ENCODE results near the gene SH3D19. TPM values are rescaled to one million over a fixed set of nuclear protein-coding genes. Genes with fewer than 3 reads are reported as not detected.

The SH3D19 gene
- total and polyA plus RNA-seq, 2 experiments from 2014 or later = 28.2 to 54.7 TPM

DNA sequence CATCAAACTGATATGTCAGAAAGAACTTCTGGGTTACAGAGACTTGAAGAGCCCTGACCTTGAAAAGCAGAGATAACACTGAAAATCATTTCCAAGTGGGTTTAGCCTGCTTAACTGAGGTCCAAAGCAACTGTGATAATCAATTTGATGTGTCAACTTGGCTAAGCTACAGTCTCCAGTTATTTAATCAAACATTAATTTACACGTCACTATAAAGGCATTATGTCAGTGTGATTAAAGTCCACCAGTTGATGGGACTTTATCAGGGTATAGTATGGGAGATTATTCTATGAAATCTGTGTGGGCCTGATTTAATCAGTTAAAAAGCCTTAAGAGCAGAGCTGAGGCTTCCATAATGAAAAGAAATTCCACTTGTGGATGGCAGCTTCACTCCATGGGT is 117.5 kb downstream of the SH3D19 start:
- H3K4me2 ChIP-seq = no peak overlapping the region
- H3K79me2 ChIP-seq = peaks cover 16% of the 10 kb centered on the region
- H3K4me3 ChIP-seq = no peak overlapping the region
- no peak for TF ChIP-seq EZH2phosphoT487 (IDR thresholded peaks at IDR 0.05; ENCODE audit: low read depth, severe bottlenecking, unreplicated experiment)
- 92% methylated on average over 1 of the region's 1 CpG for WGBS (ENCODE audit: low lambda C conversion rate, missing lambda C conversion rate)
- no peaks in the 10 kb centered on the region for H3K36me3 ChIP-seq (replicated peaks; ENCODE audit: insufficient read depth, low read depth)
- no peak for DNase-seq (ENCODE audit: low spot score)
- H3K9me2 ChIP-seq (replicated peaks; ENCODE audit: insufficient read depth) = no peaks in the 10 kb centered on the region
- H3K9me3 ChIP-seq (ENCODE audit: low read depth) = no peaks in the 10 kb centered on the region
- no peaks in the 10 kb centered on the region for H4K20me1 ChIP-seq (ENCODE audit: insufficient read depth, poor library complexity, severe bottlenecking)
- H3K27ac ChIP-seq = no peak overlapping the region
- H3K4me1 ChIP-seq (ENCODE audit: insufficient read depth) = peaks cover 11% of the 10 kb centered on the region
- H3K27me3 ChIP-seq = no peaks in the 10 kb centered on the region
- H2AFZ ChIP-seq = no peak overlapping the region

DNA sequence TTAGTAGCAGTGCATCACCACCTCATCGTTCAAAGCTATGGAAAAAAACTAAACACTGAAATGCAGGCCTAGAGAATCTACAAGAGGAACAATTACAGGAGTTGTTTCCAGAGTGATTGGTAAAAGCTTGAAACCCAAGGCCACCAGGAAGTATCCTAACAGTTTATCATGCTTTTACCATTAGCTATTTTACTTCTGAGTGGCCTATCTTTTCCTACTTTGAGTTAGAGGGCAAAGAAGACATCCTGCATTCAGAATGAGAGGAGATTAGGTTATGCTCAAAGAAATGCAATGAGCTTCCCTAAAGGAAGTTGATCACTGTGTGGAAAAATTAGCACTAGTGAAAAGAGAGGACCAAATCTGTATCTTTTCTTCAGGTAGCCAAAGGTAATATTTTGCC is 118.2 kb downstream of the SH3D19 start:
- H2AFZ ChIP-seq = no peak overlapping the region
- peaks cover 11% of the 10 kb centered on the region for H3K4me1 ChIP-seq (ENCODE audit: insufficient read depth)
- TF ChIP-seq, protein P1, sequence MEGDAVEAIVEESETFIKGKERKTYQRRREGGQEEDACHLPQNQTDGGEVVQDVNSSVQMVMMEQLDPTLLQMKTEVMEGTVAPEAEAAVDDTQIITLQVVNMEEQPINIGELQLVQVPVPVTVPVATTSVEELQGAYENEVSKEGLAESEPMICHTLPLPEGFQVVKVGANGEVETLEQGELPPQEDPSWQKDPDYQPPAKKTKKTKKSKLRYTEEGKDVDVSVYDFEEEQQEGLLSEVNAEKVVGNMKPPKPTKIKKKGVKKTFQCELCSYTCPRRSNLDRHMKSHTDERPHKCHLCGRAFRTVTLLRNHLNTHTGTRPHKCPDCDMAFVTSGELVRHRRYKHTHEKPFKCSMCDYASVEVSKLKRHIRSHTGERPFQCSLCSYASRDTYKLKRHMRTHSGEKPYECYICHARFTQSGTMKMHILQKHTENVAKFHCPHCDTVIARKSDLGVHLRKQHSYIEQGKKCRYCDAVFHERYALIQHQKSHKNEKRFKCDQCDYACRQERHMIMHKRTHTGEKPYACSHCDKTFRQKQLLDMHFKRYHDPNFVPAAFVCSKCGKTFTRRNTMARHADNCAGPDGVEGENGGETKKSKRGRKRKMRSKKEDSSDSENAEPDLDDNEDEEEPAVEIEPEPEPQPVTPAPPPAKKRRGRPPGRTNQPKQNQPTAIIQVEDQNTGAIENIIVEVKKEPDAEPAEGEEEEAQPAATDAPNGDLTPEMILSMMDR (IDR thresholded peaks at IDR 0.05; ENCODE audit: poor library complexity) = no peak
- TF ChIP-seq EZH2phosphoT487 (IDR thresholded peaks at IDR 0.05; ENCODE audit: low read depth, severe bottlenecking, unreplicated experiment) (no peak), EZH2 (IDR thresholded peaks at IDR 0.05; ENCODE audit: borderline replicate concordance) (no peak)
- H3K27me3 ChIP-seq = no peaks in the 10 kb centered on the region
- no peak overlapping the region for H3K27ac ChIP-seq
- no peaks in the 10 kb centered on the region for H4K20me1 ChIP-seq (ENCODE audit: insufficient read depth, poor library complexity, severe bottlenecking)
- no peaks in the 10 kb centered on the region for H3K9me3 ChIP-seq (ENCODE audit: low read depth)
- no peak overlapping the region for H3K4me2 ChIP-seq
- no peak for DNase-seq (ENCODE audit: low spot score)
- H3K9me2 ChIP-seq (replicated peaks; ENCODE audit: insufficient read depth) = no peaks in the 10 kb centered on the region
- H3K36me3 ChIP-seq (replicated peaks; ENCODE audit: insufficient read depth, low read depth) = no peaks in the 10 kb centered on the region
- H3K79me2 ChIP-seq = peaks cover 19% of the 10 kb centered on the region
- no peak overlapping the region for H3K4me3 ChIP-seq
- 65% methylated on average over 1 of the region's 1 CpG for WGBS (ENCODE audit: low lambda C conversion rate, missing lambda C conversion rate)

DNA sequence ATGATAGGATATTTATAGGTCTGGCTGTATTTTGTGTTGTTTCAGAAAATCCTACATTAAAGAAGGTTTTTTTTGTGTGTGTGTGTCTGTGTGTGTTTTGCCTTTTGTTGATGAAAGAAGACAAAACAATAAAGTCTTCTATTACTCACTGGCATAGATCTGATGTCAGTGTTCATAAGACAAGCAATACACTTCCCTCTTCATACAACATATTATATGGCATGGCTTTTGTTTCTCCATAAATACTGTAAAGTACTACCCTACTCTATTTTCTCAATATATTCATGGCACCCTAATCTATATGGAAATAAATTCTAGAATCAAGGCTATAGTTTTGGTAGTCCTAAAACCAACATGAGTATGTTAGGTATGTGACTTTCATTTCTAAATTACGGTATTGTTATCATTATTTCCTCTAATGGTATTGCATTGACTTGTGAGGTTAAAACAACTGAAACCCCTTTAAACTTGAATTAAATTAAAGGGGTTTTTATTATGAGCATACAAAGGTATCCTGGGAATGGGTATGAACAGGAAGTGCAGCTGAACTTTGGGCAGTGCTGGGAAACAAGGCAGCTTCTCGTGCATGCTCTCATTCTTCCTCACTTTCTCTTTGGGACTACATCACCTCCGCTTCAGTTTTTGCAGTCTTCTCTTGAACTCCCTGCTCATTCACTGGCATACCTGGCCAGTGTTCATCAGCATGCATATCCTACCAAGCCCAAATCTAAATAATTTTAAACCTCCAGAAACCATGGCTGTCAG is 119.0 kb downstream of the SH3D19 start:
- Histone ChIP-seq H3K9me2 (replicated peaks; ENCODE audit: insufficient read depth) (no peaks in the 10 kb centered on the region), H3K27ac (peak overlapping the region; percentile 75), H3K4me1 (ENCODE audit: insufficient read depth) (peaks cover 11% of the 10 kb centered on the region), H3K4me2 (no peak overlapping the region), H3K36me3 (replicated peaks; ENCODE audit: insufficient read depth, low read depth) (no peaks in the 10 kb centered on the region), H4K20me1 (ENCODE audit: insufficient read depth, poor library complexity, severe bottlenecking) (no peaks in the 10 kb centered on the region), H3K79me2 (peaks cover 16% of the 10 kb centered on the region), H2AFZ (no peak overlapping the region), H3K27me3 (no peaks in the 10 kb centered on the region), H3K9me3 (ENCODE audit: low read depth) (no peaks in the 10 kb centered on the region), H3K4me3 (no peak overlapping the region)
- TF ChIP-seq EZH2phosphoT487 (IDR thresholded peaks at IDR 0.05; ENCODE audit: low read depth, severe bottlenecking, unreplicated experiment) (no peak), EZH2 (IDR thresholded peaks at IDR 0.05; ENCODE audit: borderline replicate concordance) (no peak)
- TF ChIP-seq, protein P1 (IDR thresholded peaks at IDR 0.05; ENCODE audit: poor library complexity) = no peak
- no peak for DNase-seq (ENCODE audit: low spot score)
- 56% methylated on average over 3 of the region's 3 CpGs for WGBS (ENCODE audit: low lambda C conversion rate, missing lambda C conversion rate)

DNA sequence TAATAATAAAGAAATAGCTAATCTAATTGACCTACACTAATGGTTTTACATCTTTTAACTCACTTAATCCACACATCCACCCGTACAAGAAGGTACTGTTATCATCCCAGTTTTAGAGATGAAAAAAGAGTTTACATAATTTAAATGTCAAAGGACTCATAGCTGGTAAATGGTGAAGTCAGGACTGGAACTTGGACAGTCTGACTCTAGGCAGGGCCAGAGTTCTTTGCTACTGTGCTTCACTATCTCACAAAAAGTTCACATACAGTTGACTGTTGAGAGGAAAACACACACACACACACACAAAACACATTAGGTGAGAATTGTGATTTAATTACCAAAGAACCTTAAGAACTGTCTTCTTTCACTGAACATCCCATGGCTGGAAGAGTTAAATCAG is 119.7 kb downstream of the SH3D19 start:
- 26% methylated on average over 1 of the region's 1 CpG for WGBS (ENCODE audit: low lambda C conversion rate, missing lambda C conversion rate)
- Histone ChIP-seq H3K4me2 (no peak overlapping the region), H3K27ac (peak overlapping the region; percentile 75), H3K79me2 (peaks cover 21% of the 10 kb centered on the region), H3K4me3 (no peak overlapping the region), H3K36me3 (replicated peaks; ENCODE audit: insufficient read depth, low read depth) (no peaks in the 10 kb centered on the region), H2AFZ (no peak overlapping the region), H3K9me2 (replicated peaks; ENCODE audit: insufficient read depth) (no peaks in the 10 kb centered on the region), H3K4me1 (ENCODE audit: insufficient read depth) (peaks cover 18% of the 10 kb centered on the region), H4K20me1 (ENCODE audit: insufficient read depth, poor library complexity, severe bottlenecking) (no peaks in the 10 kb centered on the region), H3K27me3 (no peaks in the 10 kb centered on the region), H3K9me3 (ENCODE audit: low read depth) (no peaks in the 10 kb centered on the region)
- no peak for DNase-seq (ENCODE audit: low spot score)
- TF ChIP-seq EZH2 (IDR thresholded peaks at IDR 0.05; ENCODE audit: borderline replicate concordance) (no peak), EZH2phosphoT487 (IDR thresholded peaks at IDR 0.05; ENCODE audit: low read depth, severe bottlenecking, unreplicated experiment) (no peak)
- TF ChIP-seq, protein P1 (IDR thresholded peaks at IDR 0.05; ENCODE audit: poor library complexity) = no peak

Measured in hepatocyte (in vitro differentiated cells).